NOMO-1 treated with dmso at 0.1 percent for 144 hours (cell line): ENCODE measurements around the gene SOX12.
"Not testable (repeated sequence)": the region's sequence is repeated elsewhere in the genome, so short reads cannot be mapped to it uniquely, and the experiment has no call there.

ENCODE experiments used
- DNase-seq: peaks from one replicate; lab custom pipeline; 2025; ENCODE audit not compliant: unreplicated experiment; lab: John Stamatoyannopoulos, UW

SOX12 gene

DNA sequence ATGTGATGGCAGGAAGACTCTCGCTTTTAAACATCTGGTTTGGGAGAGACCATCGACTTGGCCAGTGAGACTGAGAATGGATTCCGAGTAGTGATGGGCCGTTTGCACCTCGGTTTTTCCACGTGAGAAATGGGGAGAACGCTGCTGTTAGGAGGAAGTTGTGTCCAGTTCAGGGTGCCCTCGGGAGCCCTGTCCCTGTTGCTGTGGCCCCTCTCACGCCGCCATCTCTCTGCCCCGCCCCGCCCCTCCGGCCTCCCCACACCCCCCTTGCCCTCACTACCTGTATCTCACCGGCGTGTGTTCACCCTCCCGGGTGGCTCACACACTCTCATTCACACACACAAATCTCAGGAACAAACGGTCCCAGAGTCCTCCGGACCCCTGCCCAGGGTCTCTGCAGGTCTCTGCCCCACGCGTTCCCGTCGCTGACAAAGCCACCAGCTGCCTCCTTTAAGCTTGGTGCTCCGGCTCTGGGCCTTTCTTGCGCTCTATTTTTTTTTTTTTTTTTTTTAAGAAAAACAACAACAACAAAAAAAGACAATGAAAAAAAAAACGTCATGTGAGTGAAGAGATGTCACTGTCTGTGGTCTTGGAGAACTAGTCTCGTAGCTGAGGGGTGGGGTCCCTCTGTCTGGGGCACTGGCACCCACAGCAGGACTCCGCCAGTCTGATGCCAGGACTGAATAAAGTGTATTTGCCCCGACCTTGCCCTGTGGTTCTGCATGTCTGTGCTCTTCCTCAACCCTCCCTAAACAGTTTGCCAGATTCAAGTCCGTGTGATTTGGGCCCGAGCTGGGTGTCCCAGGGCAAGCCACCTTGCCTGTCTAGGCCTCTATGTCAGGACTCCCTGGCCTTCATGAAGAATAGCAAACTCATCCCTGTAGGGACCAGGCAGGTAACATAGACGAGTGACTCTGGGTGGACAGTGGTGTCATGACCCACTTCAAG lies 2.9 kb downstream of the SOX12 start:
- DNase-seq, result no peak

DNA sequence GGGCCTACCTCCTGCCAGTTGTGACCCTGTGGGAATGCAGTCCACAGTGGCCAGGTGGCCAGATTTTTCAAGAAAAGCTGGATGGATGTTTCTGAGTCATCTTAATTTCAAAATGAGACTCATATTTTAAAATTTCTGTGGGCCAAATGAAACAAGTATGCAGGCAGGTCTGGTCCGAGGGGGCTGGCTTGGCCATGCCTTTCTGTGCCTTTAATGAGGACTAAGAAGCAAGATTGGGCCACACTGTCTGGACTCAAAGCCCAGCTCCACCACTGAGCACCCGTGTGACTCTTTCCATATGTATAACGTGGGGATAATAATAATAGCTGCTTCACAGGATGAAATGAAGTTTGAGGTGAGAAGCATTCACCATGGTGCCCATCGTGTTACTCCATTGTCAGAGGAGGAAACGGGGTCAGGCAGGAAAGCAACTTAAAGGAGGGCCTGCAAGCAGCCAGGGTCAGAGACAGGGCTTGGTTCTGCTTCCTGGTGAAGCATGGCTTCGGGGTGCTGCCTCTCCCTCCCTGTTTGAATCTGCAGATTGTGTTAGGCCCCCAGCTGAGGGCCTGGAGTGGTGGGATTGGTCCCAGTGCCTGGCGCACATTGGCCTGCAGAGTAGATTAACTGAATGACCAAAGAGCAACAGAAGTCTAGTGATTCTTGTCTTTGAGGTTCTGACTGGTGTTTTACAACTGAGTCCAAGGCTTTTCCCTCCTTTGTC lies 3.8 kb downstream of the SOX12 start:
- no peak for DNase-seq

DNA sequence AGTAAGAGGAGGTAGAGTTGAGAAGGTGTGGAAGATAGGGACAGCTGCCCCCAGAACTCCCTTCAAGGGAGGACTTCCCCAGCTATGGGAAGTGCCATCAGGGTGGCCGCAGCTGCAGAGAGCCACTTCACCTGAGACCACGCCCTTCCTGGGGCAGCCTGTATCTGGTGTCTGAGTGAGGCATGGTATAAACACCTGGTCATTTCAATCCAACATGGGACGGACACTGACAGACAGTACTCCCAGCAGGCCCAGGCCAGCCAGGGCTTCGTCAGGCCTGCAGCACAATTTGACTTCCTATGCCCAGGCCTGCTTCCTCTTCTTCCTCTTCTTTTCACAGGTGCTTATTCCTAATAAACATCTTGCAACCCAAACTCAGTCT lies 4.5 kb downstream of the SOX12 start:
- DNase-seq, result no peak

DNA sequence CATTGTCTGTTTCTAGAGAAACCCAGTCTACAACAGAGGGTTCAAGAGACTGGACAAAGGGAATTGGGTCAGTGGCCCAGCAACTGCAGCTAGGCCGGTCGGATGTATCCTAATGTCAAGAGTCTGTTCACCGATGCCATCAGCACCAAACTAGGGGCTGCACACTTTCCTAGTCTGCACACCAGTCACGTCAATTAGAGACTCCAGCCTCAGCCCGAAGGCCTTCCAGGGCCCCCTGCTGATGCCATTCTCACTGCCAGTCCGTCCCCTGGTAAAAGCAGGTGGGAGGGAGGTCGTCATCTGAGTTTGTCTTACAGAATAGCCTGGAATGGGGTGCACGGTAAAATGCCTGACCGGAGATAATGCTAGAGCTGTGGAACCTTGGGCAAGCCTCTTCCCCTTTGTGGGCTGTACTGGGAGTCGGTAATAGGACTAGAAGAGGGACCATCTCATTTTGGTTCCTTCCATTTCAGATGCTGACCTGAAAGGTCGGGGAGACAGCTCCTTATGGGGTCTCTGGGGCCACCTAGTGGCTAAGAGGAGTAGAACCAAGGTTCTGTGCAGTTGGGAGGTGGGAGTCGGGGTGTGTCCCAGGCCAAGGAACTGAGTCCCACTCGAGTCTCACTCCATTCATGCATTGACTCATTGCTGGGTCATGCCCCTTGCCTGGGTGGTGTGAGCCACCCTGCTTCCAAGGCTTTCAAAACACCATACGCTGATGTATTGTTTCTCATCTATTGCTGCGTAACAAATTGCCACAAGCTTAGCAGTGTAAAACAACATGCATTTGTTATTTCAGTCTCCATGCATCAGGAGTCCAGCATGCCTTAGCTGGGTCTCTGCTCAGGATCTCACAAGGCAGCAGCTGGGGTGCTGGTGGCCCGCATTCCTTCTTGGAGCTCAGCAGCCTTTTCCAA lies 5.1 kb downstream of the SOX12 start:
- DNase-seq, result peak; percentile 73

DNA sequence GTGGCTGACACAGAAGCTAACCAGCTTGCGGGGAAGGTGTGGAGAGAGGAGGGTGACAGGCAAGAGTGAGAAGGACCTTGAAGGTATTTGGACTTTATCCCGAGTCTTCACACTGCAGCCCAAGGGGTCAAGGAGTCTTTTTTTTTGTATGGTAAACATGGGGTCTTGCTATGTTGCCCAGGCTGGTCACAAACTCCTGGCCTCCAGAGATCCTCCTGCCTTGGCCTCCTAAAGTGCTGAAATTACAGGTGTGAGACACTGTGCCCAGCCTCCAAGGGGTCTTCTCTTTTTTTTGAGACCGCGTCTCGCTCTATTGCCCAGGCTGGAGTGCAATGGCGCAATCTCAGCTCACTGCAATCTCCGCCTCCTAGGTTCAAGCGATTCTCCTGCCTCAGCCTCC lies 9.2 kb downstream of the SOX12 start:
- no peak for DNase-seq

DNA sequence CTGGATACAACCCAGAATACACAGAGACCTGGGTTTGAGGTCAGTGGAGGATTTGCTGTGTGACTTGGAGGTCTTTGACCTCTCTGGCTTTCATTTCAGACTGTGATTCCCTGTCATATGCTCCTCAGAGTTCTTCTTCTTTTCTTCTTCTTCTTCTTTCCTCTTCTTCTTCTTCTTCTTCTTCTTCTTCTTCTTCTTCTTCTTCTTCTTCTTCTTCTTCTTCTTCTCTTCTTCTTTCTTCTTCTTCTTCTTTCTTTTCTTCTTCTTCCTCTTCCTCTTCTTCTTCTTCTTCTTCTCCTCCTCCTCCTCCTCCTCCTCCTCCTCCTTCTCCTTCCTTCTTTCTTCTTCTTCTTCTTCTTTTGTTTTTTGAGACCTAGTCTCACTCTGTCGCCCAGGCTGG lies 10.7 kb downstream of the SOX12 start:
- DNase-seq, result not testable (repeated sequence)

DNA sequence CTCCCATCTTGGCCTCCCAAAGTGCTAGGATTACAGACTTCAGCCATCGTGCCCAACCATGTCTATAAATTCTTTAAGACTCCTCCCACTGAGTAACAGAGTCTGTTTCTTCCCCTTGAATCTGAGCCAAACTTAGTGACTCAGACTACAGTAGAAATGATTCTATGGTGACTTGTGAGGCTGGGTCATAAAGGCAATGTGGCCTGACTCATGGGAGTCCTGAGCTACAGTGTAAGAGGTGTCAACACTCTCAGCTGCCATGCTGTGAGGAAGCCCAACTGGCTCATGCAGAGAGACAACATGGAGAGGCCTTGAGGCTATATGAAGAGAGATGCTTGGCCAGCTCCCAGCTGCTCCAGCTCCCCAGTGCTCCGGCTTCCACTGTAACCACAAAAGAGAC lies 16.3 kb downstream of the SOX12 start:
- no peak for DNase-seq

DNA sequence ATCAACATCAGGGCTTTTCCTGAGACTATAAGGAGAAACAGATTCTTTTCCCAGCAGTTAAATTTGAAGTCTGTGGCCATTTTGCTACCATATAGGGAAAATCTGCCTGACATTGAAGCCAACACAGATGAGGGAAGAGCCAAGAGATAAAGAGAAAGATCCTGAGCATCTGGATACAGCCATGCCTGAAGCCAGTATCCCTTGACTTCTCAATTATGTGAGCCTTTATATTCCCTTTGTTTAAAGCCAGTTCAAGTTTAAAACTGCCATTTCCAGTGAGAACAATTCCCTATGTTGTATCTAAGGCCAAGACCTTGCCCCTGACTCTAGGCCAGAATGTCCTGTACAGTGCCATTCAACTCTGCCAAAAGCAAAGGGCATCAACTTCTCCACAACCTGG lies 17.8 kb downstream of the SOX12 start:
- DNase-seq, result no peak

DNA sequence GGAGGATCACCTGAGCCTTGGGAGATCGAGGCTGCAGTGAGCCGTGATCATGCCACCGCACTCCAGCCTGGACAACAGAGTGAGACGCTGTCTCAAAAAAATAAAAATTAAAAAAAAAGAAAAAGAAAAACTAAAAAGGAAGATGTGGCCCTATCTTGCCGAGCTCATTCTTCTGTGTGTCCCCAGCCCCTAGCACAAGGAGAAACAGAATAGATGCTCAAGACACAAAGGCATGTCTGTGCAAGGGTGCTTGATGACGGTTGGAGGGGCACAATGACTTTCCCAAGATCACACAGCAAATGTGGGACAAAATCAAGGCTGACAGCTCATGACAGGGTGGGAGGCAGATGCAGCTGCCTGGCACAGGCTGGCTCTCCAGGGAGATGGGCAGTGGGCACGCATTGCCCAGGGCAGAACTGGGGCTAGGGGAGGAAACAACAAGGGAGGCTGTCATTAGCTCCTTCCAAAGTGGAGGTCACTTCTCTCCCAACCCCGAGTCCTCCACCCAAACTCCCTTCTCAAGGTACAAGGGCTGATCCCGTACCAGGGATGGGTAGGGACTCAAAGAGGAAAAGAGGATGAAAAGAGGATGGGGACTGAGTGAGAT lies 20.8 kb downstream of the SOX12 start:
- no peak for DNase-seq

DNA sequence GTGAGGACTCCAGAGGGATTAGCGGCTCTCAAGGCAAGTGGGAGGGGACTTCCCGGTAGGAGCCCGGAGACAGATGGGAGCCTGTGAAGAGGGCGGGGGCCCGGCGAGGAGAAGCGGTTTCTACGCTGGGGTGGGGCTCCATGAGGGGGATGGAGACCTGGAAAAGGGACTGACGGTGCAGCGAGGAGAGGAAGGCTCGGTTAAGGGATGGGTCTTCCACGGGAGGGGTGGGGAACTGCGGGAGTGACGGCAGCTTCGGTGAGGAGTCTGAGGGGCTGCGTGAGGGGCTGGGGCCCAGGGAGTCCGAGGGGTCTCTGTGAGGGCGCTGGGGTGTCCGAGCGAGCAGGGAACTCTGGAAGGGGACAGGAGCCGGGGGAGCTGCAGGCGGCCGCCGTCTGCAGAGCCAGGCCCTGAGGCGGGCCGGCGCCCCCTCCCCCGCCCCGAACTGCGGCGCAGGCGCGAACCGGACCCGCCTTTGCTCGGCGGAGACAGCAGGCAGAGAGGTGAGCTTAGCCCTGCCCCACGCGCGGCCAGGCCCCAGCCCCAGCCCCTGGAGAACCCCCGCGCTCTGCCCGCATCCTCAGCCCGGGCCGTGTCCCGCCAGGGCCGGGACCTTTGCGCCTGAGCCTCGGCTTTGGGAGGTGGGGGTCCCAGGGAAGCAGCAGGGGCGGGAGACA lies 21.4 kb downstream of the SOX12 start, which contains the start of gene NRSN2:
Gene NRSN2, plus strand, starts transcription at position 472 of the 677 bp plus-strand sequence. CDS start 2,533 bp downstream, outside the sequence.
- no peak for DNase-seq

DNA sequence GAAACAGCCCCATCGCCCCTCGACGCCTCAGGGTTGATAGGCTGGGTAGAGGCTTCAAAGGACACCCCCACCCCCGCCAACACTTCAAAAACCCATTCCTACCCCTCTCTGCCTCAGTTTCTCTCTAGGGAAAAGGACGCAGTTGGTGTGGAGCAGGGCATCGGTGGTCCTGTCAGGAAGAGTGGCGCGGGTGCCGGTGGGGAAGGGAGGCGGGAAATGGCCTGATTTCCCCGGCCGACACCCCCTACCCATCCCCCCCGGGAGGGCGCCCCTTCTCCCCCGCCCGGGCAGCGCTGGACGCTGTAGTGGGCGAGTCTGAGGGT lies 21.9 kb downstream of the SOX12 start:
- no peak for DNase-seq

DNA sequence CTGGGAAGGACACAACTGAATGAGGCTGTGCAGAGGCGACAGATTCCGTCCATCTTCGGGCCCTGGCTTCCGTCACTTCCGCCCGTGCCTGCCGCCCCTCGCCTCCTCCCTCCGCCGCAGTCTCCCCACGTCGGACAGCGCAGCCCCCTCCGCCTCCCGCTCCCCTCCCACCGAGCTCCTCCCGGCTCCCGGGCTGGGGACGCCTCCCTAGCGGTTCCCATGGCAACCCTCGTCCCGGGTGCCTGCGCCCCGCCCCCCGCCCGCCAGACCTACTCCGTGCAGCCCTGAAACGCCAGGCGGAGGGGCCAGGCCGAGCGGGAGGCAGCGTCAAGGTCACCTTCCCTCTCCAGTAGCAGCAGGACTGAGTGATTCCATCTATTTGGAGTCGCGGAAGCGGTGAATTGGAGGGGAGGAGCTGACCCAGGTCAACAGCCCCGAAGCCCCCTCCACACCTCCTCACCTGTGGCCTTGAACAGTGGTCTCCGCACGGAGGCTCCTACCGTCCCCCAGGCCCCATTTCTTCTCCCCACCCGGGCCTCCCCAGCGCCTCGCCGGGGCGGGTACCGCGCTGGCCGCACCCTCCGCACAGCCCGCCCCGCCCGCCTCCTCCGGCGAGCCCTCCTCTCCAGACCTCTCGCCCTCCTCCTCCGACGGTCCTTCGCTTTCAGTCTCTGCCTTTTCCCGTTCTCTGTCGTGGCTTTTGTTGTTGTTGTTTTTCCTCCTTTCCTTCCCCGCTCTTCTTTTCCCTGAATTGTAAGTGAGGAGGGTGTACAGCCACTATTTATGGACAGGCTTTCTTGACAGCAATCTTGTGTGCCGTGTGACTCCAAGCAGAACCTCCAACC lies 22.5 kb downstream of the SOX12 start:
- peak; percentile 84 for DNase-seq

DNA sequence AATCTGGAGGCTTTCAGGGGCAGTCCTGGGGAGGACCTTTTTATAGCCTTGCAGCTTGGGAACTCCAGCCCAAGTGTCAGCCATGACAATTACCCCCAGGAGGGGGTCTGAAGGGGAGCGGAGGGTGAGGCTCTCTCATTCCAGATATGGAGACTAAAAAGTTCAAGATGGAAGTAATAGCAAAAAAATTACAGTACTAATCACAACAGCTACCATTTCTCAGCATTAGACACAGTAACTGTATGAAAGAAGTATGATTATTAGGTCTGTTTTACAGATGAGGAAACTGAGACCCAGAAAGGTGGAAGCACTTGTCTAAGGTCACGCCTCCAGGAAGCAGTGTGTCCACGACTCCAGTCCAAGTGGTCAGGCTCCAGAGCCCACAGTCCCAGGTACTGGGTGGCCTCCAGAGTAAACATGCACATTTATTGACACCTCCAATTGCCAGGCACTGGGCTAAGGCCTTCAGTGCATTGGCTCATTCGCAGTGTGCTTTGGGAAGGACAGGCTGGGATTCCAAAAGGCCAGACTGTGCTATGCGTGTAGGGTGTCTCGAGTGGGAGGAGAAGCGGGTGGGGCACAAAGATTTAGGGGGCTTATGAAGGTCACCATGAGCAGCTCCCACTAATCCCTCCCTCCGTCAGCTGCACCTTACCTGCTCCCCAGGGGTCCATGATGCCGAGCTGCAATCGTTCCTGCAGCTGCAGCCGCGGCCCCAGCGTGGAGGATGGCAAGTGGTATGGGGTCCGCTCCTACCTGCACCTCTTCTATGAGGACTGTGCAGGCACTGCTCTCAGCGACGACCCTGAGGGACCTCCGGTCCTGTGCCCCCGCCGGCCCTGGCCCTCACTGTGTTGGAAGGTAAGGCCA lies 23.9 kb downstream of the SOX12 start:
- DNase-seq, result no peak

DNA sequence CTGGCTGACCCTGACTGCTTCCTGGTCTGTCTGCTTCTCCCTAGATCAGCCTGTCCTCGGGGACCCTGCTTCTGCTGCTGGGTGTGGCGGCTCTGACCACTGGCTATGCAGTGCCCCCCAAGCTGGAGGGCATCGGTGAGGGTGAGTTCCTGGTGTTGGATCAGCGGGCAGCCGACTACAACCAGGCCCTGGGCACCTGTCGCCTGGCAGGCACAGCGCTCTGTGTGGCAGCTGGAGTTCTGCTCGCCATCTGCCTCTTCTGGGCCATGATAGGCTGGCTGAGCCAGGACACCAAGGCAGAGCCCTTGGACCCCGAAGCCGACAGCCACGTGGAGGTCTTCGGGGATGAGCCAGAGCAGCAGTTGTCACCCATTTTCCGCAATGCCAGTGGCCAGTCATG lies 27.8 kb downstream of the SOX12 start:
- no peak for DNase-seq

DNA sequence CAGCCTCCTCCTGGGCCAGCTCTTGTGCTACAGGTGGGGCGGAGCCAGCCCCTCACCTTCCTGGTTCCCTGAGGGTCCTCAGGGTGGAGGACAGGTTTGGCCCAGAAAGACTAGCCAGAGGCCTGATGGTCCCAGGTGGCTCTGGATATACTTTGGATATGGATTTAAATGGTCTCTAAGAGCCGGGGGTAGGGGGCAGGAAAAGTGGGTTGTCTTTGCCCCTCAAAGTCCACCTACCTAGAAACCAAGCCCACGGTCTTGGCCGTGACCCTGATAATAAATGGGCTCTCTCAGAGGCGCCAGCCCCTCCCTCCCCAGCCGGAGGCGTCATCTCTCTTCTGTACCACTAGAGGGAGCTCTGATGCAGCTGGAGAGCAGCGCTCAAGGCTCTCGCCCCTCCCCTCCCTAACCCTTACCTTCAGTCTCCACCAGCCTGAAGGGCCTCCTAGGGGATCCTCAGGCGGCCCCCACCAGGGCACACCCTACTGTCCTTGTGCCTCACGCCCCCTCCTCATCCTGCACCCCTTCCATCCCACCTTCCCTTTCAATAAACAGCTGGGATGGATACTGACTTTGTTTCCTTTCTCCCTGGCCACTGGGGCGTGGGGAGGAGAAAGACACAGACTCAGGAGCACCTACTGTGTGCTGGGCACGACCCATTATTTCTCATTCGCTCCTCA lies 29.1 kb downstream of the SOX12 start:
- DNase-seq, result peak; percentile 61

DNA sequence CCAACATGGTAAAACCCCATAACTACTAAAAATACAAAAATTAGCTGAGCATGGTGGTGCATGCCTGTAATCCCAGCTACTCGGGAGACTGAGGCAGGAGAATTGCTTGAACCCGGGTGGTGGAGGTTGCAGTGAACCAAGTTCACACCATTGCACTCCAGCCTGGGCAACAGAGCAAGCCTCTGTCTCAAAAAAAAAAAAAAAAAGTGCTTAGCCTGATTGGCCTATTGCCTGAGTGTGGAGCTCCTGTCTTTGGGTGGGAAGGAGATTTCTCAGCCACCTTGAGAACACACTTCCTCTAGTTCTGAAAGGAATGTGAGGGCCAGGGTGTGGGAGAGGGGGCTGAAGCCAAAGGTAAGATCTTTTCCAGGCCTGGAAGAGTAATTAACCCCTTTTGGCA lies 30.8 kb downstream of the SOX12 start:
- DNase-seq, result not testable (repeated sequence)

DNA sequence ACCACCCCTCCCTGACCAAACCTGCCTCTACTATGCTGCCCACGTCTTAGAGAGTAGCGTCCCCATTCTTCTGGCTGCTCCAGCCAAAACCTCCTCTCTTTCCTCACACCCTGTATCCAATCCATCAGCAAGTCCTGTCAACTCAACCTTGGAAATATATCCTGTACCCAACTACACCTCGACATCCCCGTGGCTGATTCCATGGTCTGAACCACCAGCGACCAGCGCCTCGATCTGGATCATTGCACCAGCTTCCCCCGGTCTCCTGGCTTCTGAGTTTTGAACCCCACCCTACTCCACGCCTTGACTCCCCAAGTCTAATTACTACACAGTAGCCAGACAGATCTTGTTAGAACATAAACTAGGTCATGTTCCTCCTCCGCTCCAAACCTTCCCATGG lies 31.4 kb downstream of the SOX12 start:
- no peak for DNase-seq
